ENCODE results near the gene GPRC5C. TPM values are rescaled to one million over a fixed set of nuclear protein-coding genes. Genes with fewer than 3 reads are reported as not detected.

Gene GPRC5C
- total and polyA plus RNA-seq, 2 of the 13 experiments (the other 11 are each of a cell fraction or from before 2014, with no cell fraction given) = 85.6 to 300 TPM

DNA sequence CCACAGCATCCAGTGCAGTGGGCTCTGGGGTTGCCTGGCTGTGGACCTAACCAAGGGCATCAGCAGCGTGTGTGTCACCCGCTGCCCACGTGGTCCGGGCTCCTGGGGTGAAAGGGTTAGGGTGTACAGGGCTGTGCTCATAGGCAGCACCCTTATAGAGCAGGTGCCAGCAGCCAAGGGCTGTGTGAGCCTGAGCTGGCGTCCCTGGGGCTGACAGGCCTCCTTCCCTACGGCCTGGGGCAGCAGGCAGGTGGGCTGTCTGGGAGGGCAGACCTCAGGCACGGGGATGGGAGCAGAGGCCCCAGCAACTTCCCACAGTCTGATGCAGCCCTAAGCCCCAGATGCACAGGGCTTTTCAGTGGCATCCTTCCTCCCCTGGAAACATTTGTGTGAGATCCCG is 48.4 kb downstream of the GPRC5C start:
- H3K36me3 ChIP-seq (replicated peaks in 1 of 2; ENCODE audit: control insufficient read depth in 1 of 2, insufficient read depth in 2 of 2, low read length in 2 of 2) = no peaks in the 10 kb centered on the region
- no peaks in the 10 kb centered on the region for H4K20me1 ChIP-seq (ENCODE audit: insufficient read depth, low read length)
- TF ChIP-seq MNT (IDR thresholded peaks at IDR 0.05) (0 out of 2 replicates have a peak, but pooled peaks have one; percentile 13), MBD4 (IDR thresholded peaks at IDR 0.05; ENCODE audit: borderline replicate concordance, low read length) (no peak)
- BruUV-seq (replicated peaks) = no TSS peak
- no peaks in the 10 kb centered on the region for H3K4me1 ChIP-seq (ENCODE audit: insufficient read depth, low read length)
- no peak overlapping the region for H2AFZ ChIP-seq (ENCODE audit: low read length)
- in situ Hi-C loops (cut with HindIII; ENCODE audit: extremely low pct_ligation_motif_present, low pct_unique_long_range_greater_than_20kb) = no loop called here
- WGBS (ENCODE audit: low lambda C conversion rate) = 1% methylated on average over 3 of the region's 8 CpGs
- H3K4me2 ChIP-seq (ENCODE audit: low read depth, low read length) = no peak overlapping the region
- H3K79me2 ChIP-seq (ENCODE audit: insufficient read depth, low read length) = no peaks in the 10 kb centered on the region
- peaks cover 8% of the 10 kb centered on the region for H3K9me3 ChIP-seq (ENCODE audit: low read length)
- POLR2A ChIA-PET = no interaction called here
- no peak overlapping the region for H3K4me3 ChIP-seq (replicated peaks in 1 of 3; ENCODE audit: insufficient read depth in 1 of 3, low read depth in 2 of 3, low read length in 3 of 3)
- no peak overlapping the region for H3K27ac ChIP-seq (ENCODE audit: extremely low read length, insufficient read depth, low read length)
- CTCF ChIA-PET (ENCODE audit: low intra/inter-chr PET ratio, low total read pairs) = no interaction called here
- intact Hi-C loops (cut with micrococcal nuclease; ENCODE audit: unreplicated experiment) = no loop called here
- no peak for DNase-seq (ENCODE audit: low spot score)
- FAIRE-seq = no peak
- H3K27me3 ChIP-seq (ENCODE audit: control insufficient read depth in 1 of 2, insufficient read depth in 2 of 2, low read length in 2 of 2) = peaks cover 9 to 52% of the 10 kb centered on the region in 2 experiments; a peak in 4 of 5 replicates
- no peak; the same call in 2 of the 3 replicates for ATAC-seq
- H3K9ac ChIP-seq (ENCODE audit: insufficient read depth, low read depth, low read length) = no peak overlapping the region

GRCh38 chr17:74481621-74482020 is 49.7 kb downstream of the GPRC5C start:
- H4K20me1 ChIP-seq (ENCODE audit: insufficient read depth, low read length) = no peaks in the 10 kb centered on the region
- DNase-seq (ENCODE audit: low spot score) (no peak), ATAC-seq (no peak), FAIRE-seq (no peak)
- H3K4me3 ChIP-seq (replicated peaks in 1 of 3; ENCODE audit: insufficient read depth in 1 of 3, low read depth in 2 of 3, low read length in 3 of 3) = no peak overlapping the region
- no TSS peak for BruUV-seq (replicated peaks)
- no peaks in the 10 kb centered on the region for H3K4me1 ChIP-seq (ENCODE audit: insufficient read depth, low read length)
- H3K36me3 ChIP-seq (replicated peaks in 1 of 2; ENCODE audit: control insufficient read depth in 1 of 2, insufficient read depth in 2 of 2, low read length in 2 of 2) = no peaks in the 10 kb centered on the region
- H3K9me3 ChIP-seq (ENCODE audit: low read length) = no peaks in the 10 kb centered on the region
- in situ Hi-C loops (cut with HindIII; ENCODE audit: extremely low pct_ligation_motif_present, low pct_unique_long_range_greater_than_20kb) = no loop called here
- H2AFZ ChIP-seq (ENCODE audit: low read length) = no peak overlapping the region
- H3K4me2 ChIP-seq (ENCODE audit: low read depth, low read length) = no peak overlapping the region
- no peak overlapping the region for H3K27ac ChIP-seq (ENCODE audit: extremely low read length, insufficient read depth, low read length)
- 11% methylated on average over 6 of the region's 7 CpGs for WGBS (ENCODE audit: low lambda C conversion rate)
- intact Hi-C loops (cut with micrococcal nuclease; ENCODE audit: unreplicated experiment) = no loop called here
- ChIA-PET CTCF (ENCODE audit: low intra/inter-chr PET ratio, low total read pairs) (no interaction called here), POLR2A (no interaction called here)
- peaks cover 9 to 53% of the 10 kb centered on the region in 2 experiments; a peak in 4 of 5 replicates for H3K27me3 ChIP-seq (ENCODE audit: control insufficient read depth in 1 of 2, insufficient read depth in 2 of 2, low read length in 2 of 2)
- H3K9ac ChIP-seq (ENCODE audit: insufficient read depth, low read depth, low read length) = no peak overlapping the region
- H3K79me2 ChIP-seq (ENCODE audit: insufficient read depth, low read length) = no peaks in the 10 kb centered on the region
- TF ChIP-seq BATF2 (CRISPR knock-in tag; IDR thresholded peaks at IDR 0.05) (no peak), CTCF (CRISPR knock-in tag; IDR thresholded peaks at IDR 0.05) (no peak), MTA1 (CRISPR knock-in tag; IDR thresholded peaks at IDR 0.05; ENCODE audit: borderline replicate concordance) (no peak), MED1 (CRISPR knock-in tag; IDR thresholded peaks at IDR 0.05) (no peak), ZBTB37 (CRISPR knock-in tag; IDR thresholded peaks at IDR 0.05) (no peak), ZNF75D (CRISPR knock-in tag; IDR thresholded peaks at IDR 0.05; ENCODE audit: borderline replicate concordance) (no peak), BRCA1 (CRISPR knock-in tag; IDR thresholded peaks at IDR 0.05) (no peak), RBM22 (optimal IDR thresholded peaks at IDR 0.05; ENCODE audit: low read length) (no peak), CBFB (CRISPR knock-in tag; IDR thresholded peaks at IDR 0.05) (no peak), SMC3 (IDR thresholded peaks at IDR 0.05; ENCODE audit: low read length) (no peak)
- TF ChIP-seq, protein P1, sequence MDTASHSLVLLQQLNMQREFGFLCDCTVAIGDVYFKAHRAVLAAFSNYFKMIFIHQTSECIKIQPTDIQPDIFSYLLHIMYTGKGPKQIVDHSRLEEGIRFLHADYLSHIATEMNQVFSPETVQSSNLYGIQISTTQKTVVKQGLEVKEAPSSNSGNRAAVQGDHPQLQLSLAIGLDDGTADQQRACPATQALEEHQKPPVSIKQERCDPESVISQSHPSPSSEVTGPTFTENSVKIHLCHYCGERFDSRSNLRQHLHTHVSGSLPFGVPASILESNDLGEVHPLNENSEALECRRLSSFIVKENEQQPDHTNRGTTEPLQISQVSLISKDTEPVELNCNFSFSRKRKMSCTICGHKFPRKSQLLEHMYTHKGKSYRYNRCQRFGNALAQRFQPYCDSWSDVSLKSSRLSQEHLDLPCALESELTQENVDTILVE (CRISPR knock-in tag; IDR thresholded peaks at IDR 0.05) = no peak

All from HepG2 (cell line).